Measurements from ENCODE around the gene C9orf50.

Gene C9orf50

DNA sequence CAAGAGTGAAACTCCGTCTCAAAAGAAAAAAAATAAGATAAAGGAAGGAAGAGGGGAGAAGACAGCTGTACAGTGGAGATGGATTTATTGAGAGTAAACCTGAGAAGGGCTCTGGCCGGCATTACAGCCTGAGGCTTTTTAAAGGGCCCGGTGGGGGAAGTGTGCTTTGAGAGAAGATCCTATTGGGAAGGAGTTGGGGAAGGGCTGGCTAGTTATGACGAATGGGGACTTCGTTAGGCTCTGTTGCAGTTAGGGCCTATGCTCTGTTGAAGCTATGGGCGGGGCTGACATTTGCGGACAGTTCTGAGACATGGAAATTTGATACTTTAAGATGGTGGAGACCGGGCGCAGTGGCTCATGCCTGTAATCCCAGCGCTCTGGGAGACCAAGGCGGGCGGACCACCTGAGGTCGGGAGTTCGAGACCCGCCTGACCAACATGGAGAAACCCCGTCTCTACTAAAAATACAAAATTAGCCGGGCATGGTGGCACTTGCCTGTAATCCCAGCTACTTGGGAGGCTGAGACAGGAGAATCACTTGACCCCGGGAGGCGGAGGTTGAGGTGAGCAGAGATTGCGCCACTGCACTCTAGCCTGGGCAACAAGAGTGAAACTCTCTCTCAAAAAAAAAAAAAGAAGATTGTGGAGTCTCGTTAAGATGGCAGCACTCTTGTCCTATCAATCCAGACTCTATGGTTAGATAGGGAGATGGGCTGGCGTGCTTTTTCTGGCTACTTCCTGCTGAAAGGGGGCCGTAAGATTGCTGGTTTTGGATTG lies 33.2 kb downstream of the C9orf50 start:
- no peak for DNase-seq

DNA sequence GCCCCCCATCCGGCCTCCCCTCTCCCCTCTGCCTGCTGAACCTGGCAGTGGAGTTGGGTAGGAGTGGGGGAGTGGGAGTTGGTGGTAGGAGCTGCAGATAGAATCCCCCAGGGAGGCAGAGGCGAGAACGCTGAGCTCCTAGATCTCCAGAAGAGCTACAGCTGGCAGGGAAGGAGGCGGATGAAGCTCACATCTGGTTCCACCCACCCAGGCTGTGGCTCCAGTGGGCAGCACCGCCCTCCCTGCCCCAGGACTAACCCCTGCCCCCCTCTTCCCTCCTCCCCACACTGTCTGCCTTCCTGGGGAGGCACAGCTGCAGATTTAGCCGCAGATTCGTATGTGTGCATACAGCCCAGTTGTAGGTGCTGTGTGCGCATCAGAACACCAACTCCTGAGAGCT lies 34.2 kb downstream of the C9orf50 start:
- DNase-seq, result peak; percentile 57

DNA sequence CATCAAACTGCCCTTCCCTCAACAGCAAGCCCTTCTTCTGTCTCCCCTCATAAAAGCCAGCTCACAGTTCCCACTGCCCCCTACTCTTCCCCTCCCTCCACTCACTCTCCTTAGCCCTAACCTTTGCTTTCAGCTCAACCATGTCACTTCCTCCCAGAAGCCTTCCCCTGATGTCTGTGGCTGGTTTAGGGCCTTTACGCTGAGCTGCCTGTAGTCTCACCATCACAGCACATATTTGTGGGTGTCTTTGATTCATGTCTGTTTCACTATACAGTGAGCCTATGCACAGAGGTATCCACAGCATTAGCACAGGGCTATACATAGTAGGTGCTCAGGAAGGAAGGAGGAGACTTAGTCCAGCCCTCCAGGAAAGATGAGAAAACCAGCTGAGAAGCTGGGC lies 34.7 kb downstream of the C9orf50 start:
- DNase-seq, result peak; percentile 41

DNA sequence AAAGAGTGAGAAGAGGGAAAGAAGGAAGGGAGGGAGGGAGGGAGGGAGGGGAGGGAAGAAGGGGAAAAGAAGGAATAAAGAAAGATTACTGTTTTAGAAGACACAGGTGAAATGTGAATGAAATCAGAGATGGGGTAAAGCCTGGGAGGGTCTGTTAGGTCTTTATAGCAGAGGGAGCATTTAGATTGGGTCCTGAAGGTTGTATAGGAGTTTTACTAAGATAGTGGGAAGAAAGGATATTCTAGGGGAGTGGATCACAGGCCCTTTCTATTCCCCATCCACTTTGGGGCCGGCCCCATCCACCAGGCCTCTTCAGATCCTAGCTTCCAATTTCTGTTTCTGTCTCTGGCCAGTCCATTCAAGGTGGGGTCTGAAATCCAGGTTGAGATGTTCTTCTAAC lies 35.5 kb downstream of the C9orf50 start:
- no peak for DNase-seq

DNA sequence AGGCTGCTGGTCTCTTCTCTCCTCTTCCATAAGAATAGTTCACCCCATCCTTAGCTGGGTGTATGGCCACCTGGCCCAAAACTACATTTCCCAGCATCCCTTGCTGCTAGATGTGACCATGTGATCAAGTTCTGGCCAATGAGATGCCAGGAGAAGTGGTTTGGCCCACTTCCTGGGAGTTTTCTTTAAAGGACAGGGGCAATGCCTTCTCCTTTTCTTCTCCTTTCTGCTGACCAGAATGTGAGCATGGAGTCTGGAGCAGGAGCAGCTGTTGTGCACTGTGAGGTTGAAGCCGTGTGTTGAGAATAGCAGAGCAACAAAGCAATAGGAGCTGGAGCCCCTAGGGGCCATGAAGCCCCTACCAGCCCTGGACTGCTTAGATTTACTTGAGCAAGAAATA lies 36.8 kb downstream of the C9orf50 start:
- peak; percentile 70 for DNase-seq

DNA sequence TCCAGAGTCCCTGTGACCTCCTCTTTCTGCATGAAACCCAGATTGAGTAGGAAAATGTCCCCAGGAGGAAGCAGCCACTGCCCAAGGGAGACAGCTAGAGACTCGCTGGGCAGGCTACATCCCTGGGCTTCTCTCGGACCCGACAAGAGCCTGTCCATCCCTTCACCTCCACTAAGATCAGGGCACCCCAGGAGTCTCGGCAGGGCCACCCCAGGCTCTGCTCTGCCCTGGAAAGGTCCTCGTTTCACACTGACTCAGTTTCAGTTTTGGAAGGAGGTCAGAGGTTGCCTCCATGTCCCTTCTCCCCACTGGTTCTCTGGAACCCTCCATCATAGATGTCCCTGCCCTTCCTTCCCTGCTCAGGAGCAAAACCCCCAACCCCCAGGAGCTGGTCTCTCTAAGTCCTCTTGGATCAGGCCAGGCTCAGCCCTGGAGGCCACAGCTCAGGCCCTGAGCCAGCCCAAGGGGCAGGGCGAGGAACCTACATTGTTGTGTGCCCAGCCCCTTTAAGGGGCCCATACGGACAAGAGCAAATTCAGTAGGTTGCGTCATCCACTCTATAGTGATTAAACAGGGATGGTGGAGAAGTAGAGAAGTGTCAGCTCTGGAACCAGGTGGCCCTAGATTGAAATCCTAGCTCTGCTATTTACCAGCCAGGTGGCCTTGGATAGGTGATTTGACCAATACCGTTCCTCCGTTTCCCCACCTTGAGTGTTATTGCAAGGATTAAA lies 37.4 kb downstream of the C9orf50 start:
- no peak for DNase-seq

DNA sequence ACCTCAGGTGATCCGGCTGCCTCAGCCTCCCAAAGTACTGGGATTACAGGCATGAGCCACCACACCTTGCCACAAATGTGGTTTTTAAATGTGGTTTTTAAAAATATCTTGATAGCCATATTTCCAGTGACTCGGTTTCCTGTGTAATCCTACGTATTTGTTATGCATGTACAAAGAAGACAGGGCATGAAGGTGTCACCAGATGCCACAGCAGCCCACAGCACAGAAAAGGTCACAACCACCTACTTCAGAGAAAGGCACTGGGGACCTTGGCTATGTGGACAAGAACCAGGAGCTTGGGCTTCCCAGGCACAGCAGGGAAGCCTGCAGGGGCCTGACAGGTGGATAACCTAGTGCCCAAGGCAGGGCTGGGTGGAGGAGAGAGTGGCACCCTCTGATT lies 38.0 kb downstream of the C9orf50 start:
- DNase-seq, result peak; percentile 18

DNA sequence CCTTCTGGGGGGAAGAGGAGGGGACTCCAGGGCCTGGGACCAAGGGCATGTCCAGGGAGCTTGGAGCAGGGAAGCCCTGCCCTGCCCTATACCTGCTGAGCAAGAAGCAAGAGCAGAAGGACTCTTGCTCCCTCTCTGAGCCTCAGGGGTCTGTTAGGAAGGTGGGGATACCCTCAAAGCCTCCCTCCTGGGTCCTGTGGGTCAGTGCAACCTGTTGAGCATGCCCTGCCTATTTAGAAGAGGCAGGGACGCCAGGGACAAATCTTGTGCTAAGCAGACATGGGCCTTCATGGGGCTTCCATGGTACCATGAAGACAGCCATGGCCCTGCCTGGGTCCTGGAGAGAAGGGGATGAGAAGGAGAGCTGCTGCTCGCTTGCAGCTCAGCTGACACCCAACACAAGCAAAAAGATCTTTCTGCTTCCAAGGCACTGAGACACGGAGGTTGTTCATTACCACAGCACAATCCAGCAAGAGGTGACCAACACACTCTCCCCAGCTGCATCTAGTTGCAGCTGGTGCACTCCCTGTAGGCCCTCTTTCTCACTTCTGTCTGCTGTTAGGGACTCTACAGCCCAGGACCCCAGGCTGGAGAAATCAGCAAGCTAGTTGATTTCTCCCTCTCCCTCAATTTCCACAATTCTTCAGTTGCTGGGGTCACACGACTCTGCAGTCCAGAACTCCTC lies 39.3 kb downstream of the C9orf50 start:
- DNase-seq, result no peak

DNA sequence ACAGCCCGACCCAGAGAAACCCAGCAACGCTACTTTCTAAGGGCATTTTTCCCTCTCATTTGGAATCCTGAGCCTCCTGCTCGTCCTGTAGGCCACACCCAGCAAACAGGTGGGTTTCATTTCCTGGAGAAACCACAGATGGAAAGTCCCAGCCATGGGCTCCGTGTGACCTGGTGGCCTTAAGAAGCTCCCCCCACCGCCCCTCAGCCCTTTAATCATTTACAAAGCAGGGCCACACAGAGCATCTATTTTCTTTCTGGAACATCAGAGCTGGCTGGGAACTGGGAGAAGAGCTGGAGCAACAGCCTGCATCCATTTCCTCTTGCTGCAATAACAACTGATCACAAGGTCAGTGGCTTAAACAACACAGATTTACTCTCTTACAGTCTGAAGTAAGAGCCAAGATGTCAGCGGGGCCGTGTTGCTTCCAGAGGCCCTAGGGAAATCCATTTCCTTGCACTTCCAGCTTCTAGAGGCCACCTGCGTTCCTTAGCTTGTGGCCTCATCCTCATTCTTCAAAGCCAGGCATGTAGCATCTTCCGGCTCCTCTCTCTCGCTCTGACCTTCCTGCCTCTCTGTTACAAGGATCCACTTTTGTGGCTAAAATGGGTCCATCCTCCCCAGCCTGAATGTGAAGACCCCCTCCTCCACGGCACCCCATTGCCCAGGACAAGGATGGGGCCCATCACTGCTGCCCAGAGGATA lies 40.5 kb downstream of the C9orf50 start:
- no peak for DNase-seq

DNA sequence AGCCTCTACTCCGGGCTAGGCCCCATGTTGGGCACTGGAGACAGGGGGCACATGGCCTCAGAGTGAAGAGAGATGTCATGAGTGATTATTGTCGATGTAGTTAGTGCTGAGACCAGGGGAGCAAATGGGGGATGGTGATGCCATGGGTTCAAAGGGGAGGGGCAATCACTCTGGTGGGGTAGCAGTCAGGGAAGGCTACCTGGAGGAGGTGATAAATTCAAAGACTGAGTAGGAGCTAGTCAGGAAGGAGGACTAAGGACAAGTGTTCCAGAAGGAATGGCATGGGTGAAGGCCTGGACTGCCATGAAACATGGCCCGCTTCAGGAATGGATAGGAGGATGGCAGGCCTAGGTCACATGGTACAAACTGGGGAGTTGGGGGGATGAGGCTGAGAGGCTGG lies 41.6 kb downstream of the C9orf50 start:
- DNase-seq, result no peak

DNA sequence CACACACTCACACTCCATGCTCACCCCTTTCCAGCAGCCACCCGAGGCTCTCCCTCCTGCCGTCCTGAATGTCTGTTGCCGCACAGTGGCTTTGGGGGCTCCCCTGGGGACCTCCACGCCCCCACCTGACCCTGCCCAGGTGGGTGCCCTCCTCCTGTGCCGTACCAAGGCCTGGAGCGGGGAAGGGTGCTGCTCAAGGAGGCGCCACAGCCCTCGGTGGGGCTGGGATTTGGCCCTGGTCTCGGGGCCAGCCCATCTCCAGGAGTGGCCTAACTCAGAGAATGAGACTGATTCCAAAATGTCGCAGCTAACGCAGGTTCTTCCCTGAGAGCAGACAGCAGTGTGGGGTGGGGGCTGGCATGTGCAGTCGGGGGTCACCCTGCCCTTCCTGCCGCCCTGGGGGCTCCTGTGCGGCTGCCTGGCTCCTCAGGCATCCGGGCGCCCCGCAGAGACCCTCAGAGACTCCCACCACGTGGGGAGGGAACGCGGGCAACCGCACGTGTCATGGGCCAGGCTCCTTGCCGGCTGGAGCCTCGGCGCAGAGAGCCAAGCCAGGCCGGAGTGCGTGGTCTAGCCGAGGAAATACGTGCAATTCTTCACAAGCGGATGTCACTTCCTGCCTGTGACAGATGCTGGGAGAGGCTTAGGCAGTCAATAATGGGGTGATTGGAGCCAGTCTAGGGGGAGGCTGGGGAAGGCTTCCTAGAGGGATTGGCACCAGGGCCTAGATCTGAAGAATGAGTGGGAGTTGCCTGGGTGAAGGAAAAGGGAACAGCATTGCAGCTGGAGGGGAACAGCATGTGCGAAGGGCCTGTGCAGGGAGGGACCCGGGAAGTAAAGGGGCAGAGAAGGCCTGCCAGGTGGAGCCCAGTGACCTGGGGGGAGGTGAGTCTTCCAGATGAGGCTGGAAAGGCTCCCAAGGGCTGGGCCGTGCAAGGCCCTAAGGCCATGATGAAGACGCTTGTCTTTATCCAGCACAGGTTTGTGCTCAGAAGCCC lies 44.1 kb downstream of the C9orf50 start:
- no peak for DNase-seq

DNA sequence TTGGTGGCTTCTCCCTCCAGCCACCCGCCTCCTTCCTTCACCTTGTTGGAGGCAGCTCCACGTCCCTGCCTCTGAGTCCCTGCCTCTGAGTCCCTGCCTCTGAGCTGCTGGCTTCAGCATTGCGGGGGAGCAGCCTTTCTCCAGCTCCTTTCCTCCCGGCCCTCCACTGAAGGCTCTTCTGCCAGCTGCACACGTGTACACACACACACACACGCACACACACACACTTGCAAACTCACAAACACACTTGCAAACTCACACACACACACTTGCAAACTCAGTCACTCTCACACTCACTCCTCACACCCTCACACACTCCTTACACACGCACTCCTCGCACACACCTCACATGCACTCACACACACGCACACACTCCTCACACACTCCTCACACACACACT lies 45.1 kb downstream of the C9orf50 start:
- no peak for DNase-seq

DNA sequence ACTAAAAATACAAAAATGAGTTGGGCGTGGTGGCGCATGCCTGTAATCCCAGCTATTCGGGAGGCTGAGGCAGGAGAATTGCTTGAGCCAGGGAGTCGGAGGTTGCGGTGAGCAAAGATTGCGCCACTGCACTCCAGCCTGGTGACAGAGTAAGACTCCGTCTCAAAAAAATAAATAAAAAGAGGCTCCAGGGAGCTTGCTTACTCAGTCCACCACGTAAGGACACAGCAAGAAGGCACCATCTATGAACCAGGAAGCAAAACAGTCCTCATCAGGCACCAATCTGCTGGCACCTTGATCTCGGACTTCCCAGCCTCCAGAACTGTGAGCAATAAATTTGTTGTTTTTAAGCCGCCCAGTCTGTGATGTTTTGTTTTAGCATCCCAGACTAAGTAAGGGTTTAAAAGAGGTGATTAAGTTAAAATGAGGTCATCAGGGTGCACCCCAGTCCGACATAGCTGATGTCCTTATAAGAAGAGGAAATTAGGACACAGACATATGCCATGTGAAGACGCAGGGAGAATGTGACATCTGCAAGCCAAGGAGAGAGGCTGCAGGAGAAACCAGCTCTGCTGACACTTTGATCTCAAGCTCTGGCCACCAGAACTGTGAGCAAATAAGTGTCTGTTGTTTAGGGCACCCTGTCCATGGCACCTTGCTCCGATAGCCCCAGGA lies 45.9 kb downstream of the C9orf50 start:
- no peak for DNase-seq

DNA sequence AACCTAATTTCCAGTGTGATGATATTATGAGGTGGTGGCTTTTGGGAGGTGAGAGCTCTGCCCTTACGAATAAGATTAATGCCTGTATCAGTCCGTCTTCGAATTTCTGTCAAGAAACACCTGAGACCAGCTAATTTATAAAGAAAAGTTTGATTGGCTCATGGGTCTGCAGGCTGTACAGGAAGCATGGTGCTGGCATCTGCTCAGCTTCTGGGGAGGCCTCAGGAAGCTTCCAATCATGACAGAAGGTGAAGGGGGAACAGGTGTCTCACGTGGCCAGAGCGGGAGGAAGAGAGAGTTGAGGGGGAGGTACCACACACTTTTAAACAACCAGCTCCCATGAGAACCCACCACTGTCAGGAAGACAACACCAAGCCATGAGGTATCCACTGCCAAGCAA lies 46.9 kb downstream of the C9orf50 start:
- no peak for DNase-seq

DNA sequence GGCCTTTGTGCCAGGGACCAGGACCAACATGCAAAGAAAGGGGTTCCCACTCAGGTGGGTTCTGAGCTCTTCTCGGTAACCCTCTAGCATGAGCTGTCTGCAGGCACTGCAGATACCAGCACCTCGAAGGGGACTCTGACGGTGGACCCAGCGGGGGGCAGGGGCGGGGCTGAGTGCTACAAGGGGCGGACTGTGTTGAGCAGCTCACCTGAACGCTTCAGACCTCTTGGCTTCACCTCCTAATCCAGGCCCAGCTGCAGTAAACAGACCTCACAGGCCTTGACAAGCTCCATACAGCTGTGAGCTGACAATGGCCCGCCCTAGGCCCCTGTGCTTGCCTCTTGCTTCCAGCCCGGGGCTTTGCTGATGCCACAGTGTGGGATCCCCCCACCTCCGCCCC lies 48.4 kb downstream of the C9orf50 start:
- no peak for DNase-seq

DNA sequence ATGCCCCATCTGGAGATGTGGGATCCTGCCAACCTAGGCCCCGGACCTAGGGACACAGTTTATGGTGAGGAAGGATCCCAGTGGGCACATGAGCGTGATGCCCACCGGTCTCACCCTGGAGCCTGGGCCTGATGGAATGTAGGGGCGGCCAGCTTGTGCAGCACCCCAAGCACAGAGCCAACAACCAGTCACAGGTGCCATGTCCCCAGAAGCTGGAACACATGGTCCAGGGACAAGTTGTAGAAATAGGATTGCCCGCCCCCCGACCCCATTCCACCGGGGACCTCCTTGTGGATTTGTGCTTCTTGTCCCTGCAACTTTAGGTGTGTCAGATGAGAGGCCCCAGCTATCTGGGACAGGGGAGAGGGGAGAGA lies 48.9 kb downstream of the C9orf50 start:
- DNase-seq, result no peak

DNA sequence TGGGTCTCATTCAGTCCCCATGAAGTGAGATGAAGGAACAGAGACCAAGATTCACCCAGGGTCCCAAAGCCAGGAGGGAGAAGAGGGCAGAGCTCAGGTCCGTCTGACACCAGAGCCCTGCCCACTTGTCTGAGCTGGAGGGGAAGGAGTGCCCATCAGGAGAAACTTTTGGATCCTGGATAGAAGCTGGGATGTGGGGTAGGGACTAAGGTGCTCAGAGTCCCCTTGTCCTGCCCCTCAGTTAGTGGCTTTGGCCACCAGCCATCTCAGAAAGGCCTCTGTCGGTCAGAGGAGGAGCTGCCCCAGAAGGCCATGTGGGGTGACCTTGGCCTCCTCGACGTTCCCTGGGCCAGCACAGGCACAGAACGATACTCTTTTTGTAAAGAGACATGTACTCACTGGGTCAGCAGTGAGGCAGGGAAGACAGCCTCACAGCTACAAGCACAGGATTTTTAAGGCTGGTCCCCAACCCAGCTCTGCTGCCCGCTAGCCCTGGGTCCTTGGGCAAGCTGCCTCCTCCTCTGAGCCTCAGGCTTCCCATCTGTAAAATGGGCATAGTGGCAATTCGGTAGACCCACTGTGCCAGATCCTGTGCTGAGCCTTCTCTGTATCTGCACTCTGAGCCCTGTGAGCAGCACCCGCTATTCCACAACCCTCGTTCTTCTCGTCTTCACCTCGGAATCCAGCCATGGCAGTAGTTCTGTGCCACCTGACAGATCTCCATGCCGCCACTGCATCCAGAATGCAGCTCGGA lies 49.4 kb downstream of the C9orf50 start:
- DNase-seq, result no peak

DNA sequence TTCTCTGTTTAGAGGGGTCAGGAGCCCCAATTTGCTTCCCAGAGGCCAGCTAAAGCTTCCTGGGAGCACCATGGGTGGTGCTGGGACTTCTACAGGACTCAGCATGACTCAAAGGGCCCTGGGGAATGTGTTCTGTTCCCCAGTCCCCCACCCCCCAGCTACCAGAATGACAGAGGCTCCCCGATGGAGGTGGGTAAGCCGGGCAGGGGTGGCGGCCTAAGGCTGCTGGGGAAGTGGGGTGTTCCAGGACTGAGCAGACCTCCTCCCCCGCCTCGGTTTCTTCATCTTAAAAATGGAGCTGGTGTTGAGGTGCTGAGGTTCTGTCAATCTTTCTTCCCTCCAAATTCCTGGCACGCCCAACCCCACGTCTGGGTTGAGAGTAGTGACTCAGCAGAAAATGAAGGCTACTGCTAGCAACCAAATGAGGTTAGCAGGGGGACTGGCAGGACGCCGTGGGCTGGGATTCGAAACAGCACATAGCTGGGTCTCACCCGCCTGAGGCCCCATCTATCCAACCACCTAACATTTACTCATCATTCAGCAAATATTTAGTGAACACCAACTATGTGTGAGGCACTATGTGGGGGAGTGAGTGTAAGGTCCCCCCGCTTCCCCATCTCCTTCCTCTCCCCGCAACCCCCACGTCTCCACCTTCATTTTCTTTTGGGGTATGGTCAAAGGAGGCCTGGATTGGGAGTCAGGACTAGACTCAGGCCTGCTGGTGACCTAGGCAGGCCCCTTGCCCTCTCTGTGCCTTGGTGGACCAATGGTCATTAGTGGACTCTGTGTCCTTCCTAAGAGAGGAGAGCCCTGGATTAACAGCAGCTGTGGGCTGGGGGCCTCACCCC lies 50.2 kb downstream of the C9orf50 start:
- no peak for DNase-seq
